Measurements from ENCODE around the gene AQR. TPM values are rescaled to one million over a fixed set of nuclear protein-coding genes. Genes with fewer than 3 reads are reported as not detected.

Gene AQR
- total RNA-seq, 2 experiments from 2014 or later = 30.1 to 33.2 TPM

DNA sequence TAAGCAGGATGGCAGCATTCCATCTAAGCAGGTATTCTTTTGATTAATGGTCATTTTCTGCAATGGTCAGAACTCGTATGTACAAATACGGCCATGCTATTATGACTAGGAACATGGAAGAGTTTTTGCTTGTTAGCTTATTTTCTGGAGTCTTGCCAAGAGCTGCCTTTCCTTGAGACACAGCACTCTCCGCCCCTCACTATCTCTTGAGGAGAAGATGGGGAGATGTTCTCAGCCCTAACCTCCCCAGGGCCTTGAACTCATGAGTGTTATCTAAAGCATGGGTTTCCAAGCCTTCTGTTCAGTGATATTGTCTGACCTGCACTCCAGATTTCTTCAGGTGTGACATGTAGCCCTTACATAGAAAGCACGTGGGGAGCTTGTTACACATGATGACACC is 108.3 kb downstream of the AQR start:
- Mint-ChIP-seq H3K4me3 (no peak overlapping the region), H3K27me3 (no peaks in the 10 kb centered on the region), H3K4me1 (ENCODE audit: low read depth) (no peaks in the 10 kb centered on the region), H3K9me3 (no peaks in the 10 kb centered on the region), H3K36me3 (peaks cover 32% of the 10 kb centered on the region), H3K27ac (no peak overlapping the region)
- ChIA-PET CTCF (no interaction called here), POLR2A (no interaction called here)
- DNase-seq = no peak
- intact Hi-C loops (cut with micrococcal nuclease) = no loop called here

DNA sequence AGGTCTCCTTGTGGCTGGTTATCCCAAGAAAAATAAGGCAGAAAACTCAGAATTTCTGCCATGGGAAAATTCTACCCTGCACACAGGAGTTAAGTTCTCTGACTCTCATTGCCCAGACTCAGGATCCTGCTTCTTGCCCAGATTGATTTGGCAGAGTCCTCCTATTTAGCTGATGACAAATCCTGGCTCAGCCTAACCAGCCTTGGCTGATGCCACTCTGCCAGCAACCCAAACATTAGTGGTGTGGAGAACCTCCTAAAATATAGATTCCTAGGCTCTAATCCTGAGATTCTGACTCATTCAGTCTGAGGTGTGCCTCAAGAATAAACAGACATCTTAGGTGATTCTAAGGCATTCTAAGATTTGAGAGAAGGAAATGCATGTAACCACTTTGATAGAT is 113.6 kb downstream of the AQR start:
- Mint-ChIP-seq H3K27ac (no peak overlapping the region), H3K4me3 (no peak overlapping the region), H3K27me3 (no peaks in the 10 kb centered on the region), H3K4me1 (ENCODE audit: low read depth) (peaks cover 5% of the 10 kb centered on the region), H3K9me3 (no peaks in the 10 kb centered on the region), H3K36me3 (peaks cover 27% of the 10 kb centered on the region)
- DNase-seq = no peak
- POLR2A ChIA-PET = no interaction called here
- intact Hi-C loops (cut with micrococcal nuclease) = no loop called here
- CTCF ChIA-PET = no interaction called here

DNA sequence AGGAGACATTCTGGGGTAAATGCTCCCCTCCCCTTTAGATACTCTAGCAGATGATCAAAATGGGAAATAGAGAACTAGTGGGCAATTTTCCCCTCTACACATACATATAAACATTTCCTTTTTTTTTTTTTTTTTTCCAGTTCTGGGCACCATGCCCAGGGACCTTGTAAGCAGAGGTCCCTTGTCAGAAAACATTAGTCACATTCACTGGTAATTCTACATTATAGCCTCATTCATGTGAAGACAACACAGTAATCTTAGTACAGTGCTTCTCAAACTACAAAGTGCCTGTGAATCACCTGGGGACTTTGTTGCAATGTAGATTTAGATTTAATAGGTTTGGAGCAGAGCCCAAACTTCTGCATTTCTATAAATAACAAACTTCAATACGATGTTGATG is 114.1 kb downstream of the AQR start:
- CTCF ChIA-PET = no interaction called here
- POLR2A ChIA-PET = no interaction called here
- Mint-ChIP-seq H3K27ac (no peak overlapping the region), H3K4me1 (ENCODE audit: low read depth) (peaks cover 5% of the 10 kb centered on the region), H3K27me3 (no peaks in the 10 kb centered on the region), H3K36me3 (peaks cover 27% of the 10 kb centered on the region), H3K4me3 (no peak overlapping the region), H3K9me3 (no peaks in the 10 kb centered on the region)
- DNase-seq = no peak
- intact Hi-C loops (cut with micrococcal nuclease) = no loop called here

DNA sequence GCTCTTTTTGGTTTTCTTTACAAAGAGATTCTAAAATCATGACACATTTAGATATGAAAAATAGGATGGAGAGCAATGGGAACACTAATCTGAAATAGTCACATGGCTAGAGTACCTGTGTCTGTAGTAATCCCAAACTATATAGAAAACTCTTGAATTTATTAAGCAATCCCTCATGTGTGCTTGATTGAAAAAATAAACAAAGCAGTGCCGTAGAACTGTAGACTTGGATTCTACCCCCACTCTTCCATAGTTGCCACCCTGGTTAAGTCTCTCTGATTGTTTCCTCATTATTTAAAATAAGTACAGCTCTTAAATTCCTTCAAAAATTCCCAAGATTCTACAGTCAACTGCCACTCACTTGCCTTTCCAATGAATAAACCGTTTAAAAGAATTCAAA is 115.3 kb downstream of the AQR start:
- no peak for DNase-seq
- Mint-ChIP-seq H3K27ac (no peak overlapping the region), H3K4me3 (no peak overlapping the region), H3K27me3 (no peaks in the 10 kb centered on the region), H3K36me3 (peaks cover 27% of the 10 kb centered on the region), H3K9me3 (no peaks in the 10 kb centered on the region), H3K4me1 (ENCODE audit: low read depth) (peaks cover 5% of the 10 kb centered on the region)
- CTCF ChIA-PET = no interaction called here
- intact Hi-C loops (cut with micrococcal nuclease) = no loop called here
- POLR2A ChIA-PET = no interaction called here

DNA sequence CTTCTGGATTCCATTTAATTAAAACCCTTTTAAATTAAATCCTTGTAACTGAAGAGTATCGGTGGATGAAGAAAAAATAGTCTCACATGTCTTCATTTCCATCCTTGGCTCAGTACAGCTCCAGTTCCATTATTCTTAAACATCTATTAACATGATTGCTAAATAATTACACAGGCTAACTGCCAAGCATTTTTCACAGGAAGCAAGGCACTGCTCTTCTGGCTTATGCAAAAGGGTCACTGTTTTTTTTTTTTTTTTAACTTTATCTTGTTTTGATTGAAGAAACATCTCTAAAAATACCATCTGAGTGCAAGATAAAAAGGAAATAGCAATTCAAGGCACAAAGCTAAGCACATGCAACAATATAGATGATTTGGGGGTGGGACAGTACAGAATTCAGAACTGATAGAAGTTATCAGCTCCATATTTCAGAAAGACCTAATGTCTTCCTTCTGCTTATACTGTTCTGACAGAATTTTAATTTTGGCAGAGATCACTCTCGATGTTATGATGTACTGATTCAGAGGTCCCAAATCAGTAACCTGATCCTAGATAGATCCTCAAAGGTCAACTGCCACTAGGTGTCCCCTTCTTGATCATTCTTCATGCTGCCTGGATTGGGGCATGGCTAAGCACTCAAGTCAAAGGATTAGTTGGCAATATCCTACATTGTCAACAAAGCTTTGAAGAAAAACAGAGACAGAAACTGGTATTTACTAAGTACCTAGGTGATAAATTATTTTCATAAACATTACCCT is 116.4 kb downstream of the AQR start:
- no peak overlapping the region for H3K27ac Mint-ChIP-seq
- peaks cover 23% of the 10 kb centered on the region for H3K36me3 Mint-ChIP-seq
- H3K9me3 Mint-ChIP-seq = no peaks in the 10 kb centered on the region
- ChIA-PET POLR2A (no interaction called here), CTCF (interaction anchor here (0.6 to 1.1 kb wide), 3 partner anchors 14 to 792 kb away, joined by 3 to 4 read pairs (median 3); no protein-coding TSS in a partner anchor)
- intact Hi-C loops (cut with micrococcal nuclease) = no loop called here
- H3K4me1 Mint-ChIP-seq (ENCODE audit: low read depth) = peaks cover 5% of the 10 kb centered on the region
- H3K4me3 Mint-ChIP-seq = no peak overlapping the region
- no peak for DNase-seq
- no peaks in the 10 kb centered on the region for H3K27me3 Mint-ChIP-seq

DNA sequence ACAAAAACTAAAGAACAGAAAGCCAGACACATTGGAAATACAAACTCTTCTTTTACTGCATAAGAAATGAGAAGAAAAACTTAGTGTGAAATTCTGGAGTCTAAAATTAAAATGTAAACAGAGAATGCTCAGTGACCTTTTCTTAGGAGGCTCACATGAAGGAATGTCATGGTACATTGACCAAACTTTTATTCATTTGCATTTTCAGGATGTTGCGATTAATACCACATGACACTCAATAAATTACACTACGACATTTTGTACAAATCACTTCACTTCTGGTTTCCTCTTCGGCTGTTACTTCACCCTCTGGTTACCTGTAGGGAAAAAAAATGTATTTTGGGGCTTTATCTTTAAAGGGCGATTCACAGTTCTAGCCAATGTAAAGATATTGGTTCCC is 117.8 kb downstream of the AQR start:
- CTCF ChIA-PET = no interaction called here
- H3K27ac Mint-ChIP-seq = no peak overlapping the region
- no peaks in the 10 kb centered on the region for H3K9me3 Mint-ChIP-seq
- POLR2A ChIA-PET = no interaction called here
- intact Hi-C loops (cut with micrococcal nuclease) = no loop called here
- peaks cover 16% of the 10 kb centered on the region for H3K36me3 Mint-ChIP-seq
- no peaks in the 10 kb centered on the region for H3K27me3 Mint-ChIP-seq
- H3K4me3 Mint-ChIP-seq = no peak overlapping the region
- H3K4me1 Mint-ChIP-seq (ENCODE audit: low read depth) = peaks cover 5% of the 10 kb centered on the region
- no peak for DNase-seq

DNA sequence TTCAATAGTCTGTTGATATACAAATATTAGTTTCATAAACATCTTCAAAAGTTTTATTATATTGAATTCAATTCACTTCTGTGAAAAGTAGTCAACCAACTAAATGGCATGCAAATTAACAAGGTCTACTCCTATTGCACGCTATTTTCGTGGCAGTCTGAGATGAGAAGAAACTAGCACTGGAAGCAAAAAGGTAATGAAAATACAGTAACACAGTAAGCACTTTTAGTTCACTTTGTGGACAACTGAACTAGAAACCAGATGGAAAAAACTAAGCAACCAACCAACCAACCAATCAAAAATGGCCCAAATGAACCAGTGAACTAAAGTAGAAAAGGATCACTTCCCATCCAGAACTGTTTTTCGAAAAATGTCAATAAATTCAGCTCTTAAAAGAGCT is 118.5 kb downstream of the AQR start:
- ChIA-PET CTCF (no interaction called here), POLR2A (no interaction called here)
- DNase-seq = no peak
- Mint-ChIP-seq H3K9me3 (no peaks in the 10 kb centered on the region), H3K4me1 (ENCODE audit: low read depth) (peaks cover 5% of the 10 kb centered on the region), H3K27me3 (no peaks in the 10 kb centered on the region), H3K36me3 (peaks cover 13% of the 10 kb centered on the region), H3K27ac (no peak overlapping the region), H3K4me3 (no peak overlapping the region)
- intact Hi-C loops (cut with micrococcal nuclease) = no loop called here

DNA sequence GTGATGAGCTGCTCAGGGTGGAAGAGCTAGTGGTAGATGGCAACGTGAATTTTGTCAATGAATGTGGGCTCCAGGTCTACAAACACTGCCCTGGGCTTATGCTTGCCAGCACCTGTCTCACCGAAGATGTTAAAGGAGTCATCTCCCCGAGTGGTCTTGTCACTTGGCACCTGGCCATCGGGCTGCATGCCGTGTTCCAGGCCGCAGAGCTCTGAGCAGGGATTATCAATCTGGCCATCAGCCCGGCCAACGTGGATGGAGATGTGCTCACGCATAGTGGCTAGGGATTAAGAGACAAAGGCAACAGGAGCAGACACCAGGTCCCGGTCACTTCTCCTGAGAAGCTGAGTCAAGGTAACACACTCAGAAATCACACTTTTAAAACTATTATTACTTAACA is 119.4 kb downstream of the AQR start:
- no peak for DNase-seq
- no peaks in the 10 kb centered on the region for H3K9me3 Mint-ChIP-seq
- H3K27me3 Mint-ChIP-seq = no peaks in the 10 kb centered on the region
- H3K27ac Mint-ChIP-seq = no peak overlapping the region
- ChIA-PET CTCF (no interaction called here), POLR2A (no interaction called here)
- no peak overlapping the region for H3K4me3 Mint-ChIP-seq
- peaks cover 2% of the 10 kb centered on the region for H3K4me1 Mint-ChIP-seq (ENCODE audit: low read depth)
- intact Hi-C loops (cut with micrococcal nuclease) = no loop called here
- peaks cover 10% of the 10 kb centered on the region for H3K36me3 Mint-ChIP-seq

DNA sequence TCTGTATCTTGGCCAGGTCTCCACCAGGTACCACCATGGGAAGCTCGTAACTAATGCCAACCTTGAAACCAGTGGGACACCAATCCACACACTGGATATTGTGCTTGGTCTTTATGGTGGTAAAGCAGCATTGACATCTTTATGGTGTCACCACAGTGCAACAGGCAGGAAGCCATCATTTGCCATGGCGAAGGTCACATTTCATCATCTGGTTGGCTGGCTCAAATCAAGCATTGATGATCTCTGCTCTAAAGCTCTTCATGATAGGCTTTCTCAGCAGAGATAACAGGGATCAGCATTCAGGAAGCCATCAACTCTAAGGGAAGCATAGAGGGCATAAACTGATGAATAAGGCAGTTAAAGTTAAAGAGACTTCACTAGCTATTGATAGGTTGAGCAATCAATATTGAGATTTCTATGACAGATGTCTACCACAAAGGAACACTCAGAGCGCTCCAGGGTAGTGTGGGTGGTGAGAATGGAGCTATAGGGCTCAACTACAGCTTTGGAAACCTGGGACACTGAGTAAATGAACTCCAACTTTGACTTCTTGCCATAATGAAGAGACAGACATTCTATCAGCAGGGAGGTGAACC is 120.1 kb downstream of the AQR start:
- Mint-ChIP-seq H3K27ac (no peak overlapping the region), H3K4me1 (ENCODE audit: low read depth) (no peaks in the 10 kb centered on the region), H3K4me3 (no peak overlapping the region), H3K36me3 (peaks cover 6% of the 10 kb centered on the region), H3K9me3 (no peaks in the 10 kb centered on the region), H3K27me3 (no peaks in the 10 kb centered on the region)
- POLR2A ChIA-PET = no interaction called here
- no peak for DNase-seq
- CTCF ChIA-PET = no interaction called here
- intact Hi-C loops (cut with micrococcal nuclease) = no loop called here

DNA sequence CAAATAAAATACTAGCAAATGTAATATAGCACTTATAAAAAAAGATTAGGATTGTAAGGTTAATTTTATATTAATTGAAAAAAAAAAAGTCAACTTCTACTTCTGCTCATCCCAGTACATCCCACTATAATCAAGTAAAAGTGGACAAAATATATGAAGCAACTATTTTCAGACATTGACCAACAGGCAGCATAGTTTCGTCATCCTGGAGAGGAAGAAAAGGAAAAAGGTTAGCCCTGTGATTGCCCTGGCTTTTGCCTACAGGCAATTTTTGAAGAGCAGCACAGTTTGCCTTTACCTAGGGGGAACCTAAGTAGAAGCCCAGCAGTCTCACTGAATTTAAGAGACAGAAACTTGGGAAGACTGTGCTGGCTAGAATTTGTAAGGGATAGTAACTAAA is 121.9 kb downstream of the AQR start:
- no peaks in the 10 kb centered on the region for H3K4me1 Mint-ChIP-seq (ENCODE audit: low read depth)

DNA sequence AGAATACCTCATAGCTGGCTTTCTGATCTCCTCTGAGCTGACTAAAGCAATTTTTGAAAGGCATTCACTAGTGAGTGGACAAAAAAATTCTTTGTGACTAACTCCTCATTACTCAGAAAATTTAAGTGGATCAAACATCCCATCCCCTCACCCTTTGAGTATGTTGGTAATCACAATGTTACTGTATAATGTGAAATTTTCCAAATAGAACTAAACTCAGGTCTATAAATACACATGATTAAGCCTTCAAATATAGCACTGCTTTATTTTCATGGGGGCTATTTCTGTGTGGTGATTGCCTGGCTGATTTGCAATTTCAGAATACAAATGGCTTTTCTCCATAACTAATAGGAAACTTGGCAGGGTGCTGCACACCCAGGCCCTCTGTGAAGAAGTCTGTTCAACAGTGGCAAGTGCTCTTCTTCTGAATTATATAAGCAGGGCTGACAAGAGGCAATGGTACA is 128.2 kb downstream of the AQR start:
- Mint-ChIP-seq H3K9me3 (no peaks in the 10 kb centered on the region), H3K4me1 (ENCODE audit: low read depth) (no peaks in the 10 kb centered on the region), H3K27ac (no peak overlapping the region), H3K27me3 (no peaks in the 10 kb centered on the region), H3K36me3 (no peaks in the 10 kb centered on the region), H3K4me3 (no peak overlapping the region)
- intact Hi-C loops (cut with micrococcal nuclease) = no loop called here
- CTCF ChIA-PET = no interaction called here
- DNase-seq = no peak
- POLR2A ChIA-PET = no interaction called here

More for the DNA sequence above, 121.9 kb downstream of the AQR start:
- intact Hi-C loops (cut with micrococcal nuclease) = no loop called here
- no peaks in the 10 kb centered on the region for H3K27me3 Mint-ChIP-seq
- H3K27ac Mint-ChIP-seq = no peak overlapping the region
- ChIA-PET CTCF (no interaction called here), POLR2A (no interaction called here)
- H3K9me3 Mint-ChIP-seq = no peaks in the 10 kb centered on the region
- H3K4me3 Mint-ChIP-seq = no peak overlapping the region
- no peaks in the 10 kb centered on the region for H3K36me3 Mint-ChIP-seq
- DNase-seq = no peak

DNA sequence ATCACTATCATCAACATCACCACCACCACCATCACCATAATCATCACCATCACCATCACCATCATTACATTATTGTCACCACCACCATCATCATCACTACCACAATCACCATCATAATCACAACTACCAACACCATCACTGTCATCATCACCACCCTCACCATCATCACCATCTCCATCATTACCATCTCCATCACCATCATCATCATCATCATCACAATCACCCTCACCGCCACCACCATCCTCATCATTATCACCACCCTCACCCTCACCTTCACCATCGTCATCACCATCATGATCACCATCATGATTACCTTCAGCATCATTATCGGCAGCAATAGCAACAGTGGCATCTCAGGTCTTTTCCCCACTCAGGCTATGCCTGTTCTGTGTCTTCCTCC is 131.3 kb downstream of the AQR start:
- POLR2A ChIA-PET = no interaction called here

DNA sequence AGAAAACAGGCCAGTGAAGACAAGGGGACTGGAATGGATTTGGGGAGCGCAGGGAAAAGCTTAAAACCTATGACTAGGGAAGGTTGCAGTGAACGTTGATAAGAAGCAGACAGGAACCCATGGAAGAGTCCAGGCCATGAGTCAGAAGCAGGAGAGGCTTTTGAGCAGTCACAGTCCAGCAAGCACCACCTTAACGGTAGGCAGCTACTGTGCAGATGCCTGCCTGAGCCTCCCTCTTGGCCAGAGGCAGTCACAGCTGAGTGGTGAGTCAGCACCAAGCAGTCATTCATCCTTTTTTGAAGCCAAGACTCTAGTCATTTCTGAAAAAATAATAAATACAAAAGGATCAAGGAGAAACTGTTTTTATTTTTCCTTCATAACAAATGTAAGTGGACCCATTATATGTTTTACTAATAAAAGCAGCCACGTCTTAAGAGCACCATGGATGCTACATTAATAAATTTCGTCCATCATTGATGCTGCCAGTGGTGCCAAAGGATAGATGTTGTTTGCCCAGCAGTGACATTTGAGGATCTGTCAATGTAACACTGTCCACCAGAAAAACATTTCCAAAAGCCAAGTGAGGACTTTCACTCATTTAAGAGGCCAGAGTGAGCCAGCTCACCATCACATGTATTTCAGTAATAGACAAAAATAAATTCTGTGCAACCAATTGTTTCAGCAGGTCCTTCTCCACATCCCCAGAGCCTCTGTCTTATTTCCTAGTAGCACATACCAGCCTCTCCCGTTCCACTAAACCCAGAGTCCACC is 132.1 kb downstream of the AQR start:
- Mint-ChIP-seq H3K4me1 (ENCODE audit: low read depth) (no peaks in the 10 kb centered on the region), H3K4me3 (no peak overlapping the region), H3K27ac (no peak overlapping the region), H3K36me3 (no peaks in the 10 kb centered on the region), H3K27me3 (peaks cover 6% of the 10 kb centered on the region), H3K9me3 (peaks cover 8% of the 10 kb centered on the region)
- intact Hi-C loops (cut with micrococcal nuclease) = no loop called here
- POLR2A ChIA-PET = no interaction called here
- DNase-seq = no peak
- CTCF ChIA-PET = no interaction called here

More for the DNA sequence above, 131.3 kb downstream of the AQR start:
- DNase-seq = no peak
- intact Hi-C loops (cut with micrococcal nuclease) = no loop called here
- CTCF ChIA-PET = no interaction called here
- H3K9me3 Mint-ChIP-seq = peaks cover 8% of the 10 kb centered on the region
- no peaks in the 10 kb centered on the region for H3K4me1 Mint-ChIP-seq (ENCODE audit: low read depth)
- no peak overlapping the region for H3K27ac Mint-ChIP-seq
- H3K27me3 Mint-ChIP-seq = peaks cover 6% of the 10 kb centered on the region
- no peaks in the 10 kb centered on the region for H3K36me3 Mint-ChIP-seq
- no peak overlapping the region for H3K4me3 Mint-ChIP-seq
